Coronary artery (tissue), 2 donors: ENCODE results near the gene IL1R2.

Source experiments
- DNase-seq: peaks from one replicate; pipeline ENCODE4 v3.0.0-alpha.2; 2017; ENCODE audit warnings: low spot score
- H3K27ac ChIP-seq, 2 donors: fragments of 200-600 bp; sonication (generic); one replicate each; pipeline ENCODE4 v1.5.1; 2016 to 2019
- H3K4me3 ChIP-seq: fragments of 200-600 bp; sonication (generic); 2 replicates; pipeline ENCODE4 v1.5.1; 2016; ENCODE audit warnings: mild to moderate bottlenecking, moderate library complexity
- TF ChIP-seq, protein P1 (sequence below): fragments of 200-600 bp; sonication (generic); IDR thresholded peaks from one replicate; pipeline ENCODE4 v1.5.1; 2019; ENCODE audit warnings: antibody characterized with exemption

Gene IL1R2

GRCh38 chr2:101986804-101987740 is 4.7 kb upstream of the IL1R2 start:
- no peak overlapping the region for H3K27ac ChIP-seq

DNA sequence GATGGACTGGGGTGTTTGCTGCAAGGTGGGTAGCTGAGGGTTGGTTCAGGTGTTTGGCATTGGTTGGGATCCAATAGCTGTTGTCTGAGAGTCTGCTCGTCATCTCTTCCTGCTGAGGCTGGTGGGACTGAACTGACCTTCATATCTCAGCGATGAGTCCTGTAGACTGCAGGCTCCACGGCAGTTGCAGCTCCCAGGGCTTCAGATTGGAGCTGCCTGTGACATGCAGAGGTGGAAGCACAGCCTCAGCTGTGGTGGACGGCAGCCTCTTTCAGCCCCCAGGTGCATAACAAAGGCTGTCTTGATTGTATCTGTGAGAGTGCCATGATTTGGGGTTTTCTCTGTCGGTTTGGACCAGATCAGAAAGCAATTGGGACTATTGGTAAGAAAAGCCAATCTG is 3.9 kb upstream of the IL1R2 start:
- TF ChIP-seq, protein P1, sequence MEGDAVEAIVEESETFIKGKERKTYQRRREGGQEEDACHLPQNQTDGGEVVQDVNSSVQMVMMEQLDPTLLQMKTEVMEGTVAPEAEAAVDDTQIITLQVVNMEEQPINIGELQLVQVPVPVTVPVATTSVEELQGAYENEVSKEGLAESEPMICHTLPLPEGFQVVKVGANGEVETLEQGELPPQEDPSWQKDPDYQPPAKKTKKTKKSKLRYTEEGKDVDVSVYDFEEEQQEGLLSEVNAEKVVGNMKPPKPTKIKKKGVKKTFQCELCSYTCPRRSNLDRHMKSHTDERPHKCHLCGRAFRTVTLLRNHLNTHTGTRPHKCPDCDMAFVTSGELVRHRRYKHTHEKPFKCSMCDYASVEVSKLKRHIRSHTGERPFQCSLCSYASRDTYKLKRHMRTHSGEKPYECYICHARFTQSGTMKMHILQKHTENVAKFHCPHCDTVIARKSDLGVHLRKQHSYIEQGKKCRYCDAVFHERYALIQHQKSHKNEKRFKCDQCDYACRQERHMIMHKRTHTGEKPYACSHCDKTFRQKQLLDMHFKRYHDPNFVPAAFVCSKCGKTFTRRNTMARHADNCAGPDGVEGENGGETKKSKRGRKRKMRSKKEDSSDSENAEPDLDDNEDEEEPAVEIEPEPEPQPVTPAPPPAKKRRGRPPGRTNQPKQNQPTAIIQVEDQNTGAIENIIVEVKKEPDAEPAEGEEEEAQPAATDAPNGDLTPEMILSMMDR, result no peak
- DNase-seq, result no peak
- Histone ChIP-seq H3K4me3 (no peak overlapping the region), H3K27ac (no peak overlapping the region)

More at GRCh38 chr2:101986804-101987740, 4.7 kb upstream of the IL1R2 start:
- no peak for DNase-seq
- TF ChIP-seq, protein P1, result no peak
- no peak overlapping the region for H3K4me3 ChIP-seq

DNA sequence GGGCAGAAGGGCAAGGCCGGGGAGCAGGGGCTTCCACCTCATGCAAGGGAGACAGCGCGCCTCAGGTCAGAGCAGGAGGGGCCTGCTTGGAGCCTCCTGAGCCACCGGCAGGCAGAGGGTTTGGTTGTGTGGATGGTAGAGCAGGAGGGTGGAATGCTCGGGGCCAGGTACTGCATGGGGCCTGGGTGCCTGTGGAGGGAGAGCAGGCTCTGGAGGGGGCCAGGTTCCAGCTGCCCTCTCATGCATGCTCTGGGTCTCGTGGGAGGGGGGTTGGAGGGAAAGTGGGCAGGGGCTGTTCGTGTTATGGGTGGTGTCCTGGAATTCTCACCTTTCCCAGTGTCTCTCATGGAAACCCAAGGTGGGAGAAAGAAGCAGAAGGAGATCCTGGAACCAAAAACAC is 3.2 kb upstream of the IL1R2 start:
- DNase-seq, result no peak
- H3K27ac ChIP-seq, result no peak overlapping the region
- TF ChIP-seq, protein P1, result no peak
- H3K4me3 ChIP-seq, result no peak overlapping the region

GRCh38 chr2:101989740-101990460 is 1.9 kb upstream of the IL1R2 start:
- no peak overlapping the region for H3K27ac ChIP-seq
- TF ChIP-seq, protein P1, result no peak
- no peak overlapping the region for H3K4me3 ChIP-seq
- DNase-seq, result no peak

DNA sequence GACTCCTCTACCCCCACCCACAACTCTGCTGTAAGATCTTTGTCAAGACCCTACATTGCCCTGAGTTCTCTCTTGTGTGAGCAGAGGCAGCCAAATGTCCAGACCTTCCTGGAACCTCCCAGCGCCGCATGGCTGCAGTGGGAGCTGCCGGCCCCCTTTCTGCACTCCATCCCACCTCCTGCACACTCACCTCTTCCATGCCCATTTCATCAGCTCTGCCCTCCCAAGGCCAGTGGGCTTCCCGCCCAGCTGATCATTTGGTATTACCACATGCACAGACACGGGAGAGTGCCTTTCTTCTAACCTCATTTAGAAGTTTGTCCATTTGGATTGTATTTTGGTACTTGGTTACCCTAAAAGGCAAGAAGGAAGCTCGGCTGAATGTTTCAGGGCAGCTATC is 2.0 kb downstream of the IL1R2 start:
- no peak overlapping the region for H3K4me3 ChIP-seq
- TF ChIP-seq, protein P1, result no peak
- H3K27ac ChIP-seq, result no peak overlapping the region
- no peak for DNase-seq

- DNase-seq, result no peak
- TF ChIP-seq, protein P1, result no peak
- no peak overlapping the region for H3K4me3 ChIP-seq
- no peak overlapping the region for H3K27ac ChIP-seq
Measured at GRCh38 chr2:101995019-101995418, 3.3 kb downstream of the IL1R2 start.
